ENCODE measurements around the gene MORC1. TPM values are rescaled to one million over a fixed set of nuclear protein-coding genes. Genes with fewer than 3 reads are reported as not detected.

MORC1 gene
- polyA plus RNA-seq, 12 donors, result not detected

GRCh38 chr3:109033000-109033660 is 84.8 kb downstream of the MORC1 start:
- no peak for DNase-seq

GRCh38 chr3:109028753-109029152 is 89.2 kb downstream of the MORC1 start:
- DNase-seq, result no peak

GRCh38 chr3:109026821-109027220 is 91.1 kb downstream of the MORC1 start:
- no peak for DNase-seq

- no peak for DNase-seq
Measured at GRCh38 chr3:109025896-109026295, 92.0 kb downstream of the MORC1 start.

- peak; percentile 25 for DNase-seq
Measured at GRCh38 chr3:109023656-109024254, 94.2 kb downstream of the MORC1 start.

GRCh38 chr3:109023167-109023566 is 94.8 kb downstream of the MORC1 start:
- DNase-seq, result no peak

GRCh38 chr3:109021556-109021955 is 96.4 kb downstream of the MORC1 start:
- DNase-seq, result no peak

- DNase-seq, result no peak
Measured at GRCh38 chr3:109018828-109019227, 99.1 kb downstream of the MORC1 start.

- DNase-seq, result no peak
Measured at GRCh38 chr3:109005443-109005842, 112.5 kb downstream of the MORC1 start.

- DNase-seq, result no peak
Measured at GRCh38 chr3:108998436-108998835, 119.5 kb downstream of the MORC1 start.

- DNase-seq, result no peak
Measured at GRCh38 chr3:108985844-108986243, 132.1 kb downstream of the MORC1 start.

- no peak for DNase-seq
Measured at GRCh38 chr3:108983051-108983450, 134.9 kb downstream of the MORC1 start.

GRCh38 chr3:108976058-108976457 is 141.9 kb downstream of the MORC1 start:
- DNase-seq, result no peak

- DNase-seq, result no peak
Measured at GRCh38 chr3:108973019-108973418, 144.9 kb downstream of the MORC1 start.

GRCh38 chr3:108972482-108972881 is 145.5 kb downstream of the MORC1 start:
- no peak for DNase-seq

GRCh38 chr3:108970561-108970960 is 147.4 kb downstream of the MORC1 start:
- no peak for DNase-seq

GRCh38 chr3:108966773-108967172 is 151.2 kb downstream of the MORC1 start:
- no peak for DNase-seq

- DNase-seq, result no peak
Measured at GRCh38 chr3:108959017-108959416, 158.9 kb downstream of the MORC1 start.

- DNase-seq, result no peak
Measured at GRCh38 chr3:108953700-108954099, 164.2 kb downstream of the MORC1 start, which contains the start of gene GUCA1C. GUCA1C (minus strand) TSS chr3:108953879; CDS start chr3:108953762, 117 bp downstream.

- DNase-seq, result no peak
Measured at GRCh38 chr3:108953210-108953609, 164.7 kb downstream of the MORC1 start.

- no peak for DNase-seq
Measured at GRCh38 chr3:108951820-108952501, 166.0 kb downstream of the MORC1 start.

GRCh38 chr3:108947855-108948254 is 170.1 kb downstream of the MORC1 start:
- no peak for DNase-seq
